Smooth muscle cell (in vitro differentiated cells): Measurements from ENCODE around the gene RBM43. TPM values are rescaled to one million over a fixed set of nuclear protein-coding genes. Genes with fewer than 3 reads are reported as not detected.

ENCODE experiments used
- DNase-seq: peaks from one replicate; lab custom pipeline; 2025; ENCODE audit not compliant: unreplicated experiment; lab: John Stamatoyannopoulos, UW
- H2AFZ ChIP-seq: fragments of 200-600 bp; sonication (generic); 2 replicates; pipeline ENCODE4 v1.6.0; 2016; ENCODE audit warnings: antibody characterized with exemption, low read depth, mild to moderate bottlenecking
- H3F3A ChIP-seq: fragments of 200-600 bp; sonication (generic); 2 replicates; pipeline ENCODE4 v1.6.0; 2017; ENCODE audit warnings: antibody characterized with exemption, low read depth
- H3K27ac ChIP-seq: fragments of 200-600 bp; sonication (generic); 2 replicates; pipeline ENCODE4 v1.5.1; 2016; ENCODE audit warnings: low read depth, mild to moderate bottlenecking
- H3K27me3 ChIP-seq: fragments of 200-600 bp; sonication (generic); 2 replicates; pipeline ENCODE4 v1.6.1; 2016; ENCODE audit warnings: low read depth, mild to moderate bottlenecking
- H3K36me3 ChIP-seq: fragments of 200-600 bp; sonication (generic); 2 replicates; pipeline ENCODE4 v1.5.1; 2016; ENCODE audit warnings: low read depth
- H3K4me1 ChIP-seq: fragments of 200-600 bp; sonication (generic); 2 replicates; pipeline ENCODE4 v1.5.1; 2016; ENCODE audit warnings: low read depth
- H3K4me2 ChIP-seq: fragments of 200-600 bp; sonication (generic); 2 replicates; pipeline ENCODE4 v1.6.0; 2016; ENCODE audit warnings: mild to moderate bottlenecking
- H3K4me3 ChIP-seq: fragments of 200-600 bp; sonication (generic); 2 replicates; pipeline ENCODE4 v1.5.1; 2016; ENCODE audit warnings: mild to moderate bottlenecking
- H3K79me2 ChIP-seq: fragments of 200-600 bp; sonication (generic); 2 replicates; pipeline ENCODE4 v1.6.0; 2016; ENCODE audit warnings: low read depth, mild to moderate bottlenecking
- H3K9ac ChIP-seq: fragments of 200-600 bp; sonication (generic); 2 replicates; pipeline ENCODE4 v1.6.0; 2016; ENCODE audit warnings: low read depth
- H3K9me3 ChIP-seq: fragments of 200-600 bp; sonication (generic); replicated peaks from 2 replicates; pipeline ENCODE4 v1.5.1; 2016; ENCODE audit warnings: low read depth
- H4K20me1 ChIP-seq: fragments of 200-600 bp; sonication (generic); 2 replicates; pipeline ENCODE4 v1.6.0; 2016; ENCODE audit warnings: low read depth
- CTCF ChIP-seq: fragments of 200-600 bp; sonication (generic); IDR thresholded peaks from 2 replicates; pipeline ENCODE4 v1.5.1; 2017; ENCODE audit warnings: borderline replicate concordance, mild to moderate bottlenecking, antibody characterized with exemption; ENCODE audit not compliant: insufficient read depth, poor library complexity, severe bottlenecking
- WGBS: methylation state at CpG from one replicate; pipeline ENCODE4 v1.1.7; 2016; ENCODE audit warnings: low lambda C conversion rate; 5-methylcytosine and 5-hydroxymethylcytosine counted together
- polyA plus RNA-seq: library from polyadenylated mRNA; unstranded; fragments of >200 nt; fragmentation: Nextera tagmentation; extraction: Ambion mirVana; gene quantifications from 2 replicates; pipeline ENCODE4 v1.2.1, GENCODE V29; 2016
- total RNA-seq: library from RNA; depleted of rRNA; stranded (reverse); fragments of >200 nt; gene quantifications from 2 replicates; pipeline ENCODE4 v1.2.3, GENCODE V29; 2014

Gene RBM43
- total and polyA plus RNA-seq, 2 experiments from 2014 or later, result 0.47 to 4.2 TPM

- TF ChIP-seq CTCF, result no peak
- no peaks in the 10 kb centered on the region for H3K36me3 ChIP-seq
- DNase-seq, result no peak
- no peaks in the 10 kb centered on the region for H3F3A ChIP-seq
- 35% methylated on average over 9 of the region's 9 CpGs for WGBS
- peak overlapping the region; percentile 62 for H3K27ac ChIP-seq
- H2AFZ ChIP-seq, result peak overlapping the region; percentile 96
- H3K4me3 ChIP-seq, result peak overlapping the region; percentile 92
- H3K9ac ChIP-seq, result peak overlapping the region; percentile 85
- H3K9me3 ChIP-seq, result no peaks in the 10 kb centered on the region
- peak overlapping the region; percentile 87 for H3K4me2 ChIP-seq
- H3K4me1 ChIP-seq, result peaks cover 4% of the 10 kb centered on the region
- no peaks in the 10 kb centered on the region for H3K79me2 ChIP-seq
- H3K27me3 ChIP-seq, result no peaks in the 10 kb centered on the region
- H4K20me1 ChIP-seq, result no peaks in the 10 kb centered on the region
These were observed 271 bp upstream of the RBM43 start for GRCh38 chr2:151261977-151262291.

GRCh38 chr2:151260573-151261230, 961 bp downstream of the RBM43 start:
- DNase-seq, result no peak

GRCh38 chr2:151258121-151258520, 3.5 kb downstream of the RBM43 start:
- Histone ChIP-seq H3K9ac (no peak overlapping the region), H3K27ac (no peak overlapping the region), H3K4me3 (no peak overlapping the region), H3K9me3 (no peaks in the 10 kb centered on the region), H4K20me1 (no peaks in the 10 kb centered on the region), H3K27me3 (no peaks in the 10 kb centered on the region), H3K79me2 (no peaks in the 10 kb centered on the region), H3F3A (no peaks in the 10 kb centered on the region), H3K4me1 (peaks cover 4% of the 10 kb centered on the region), H3K36me3 (no peaks in the 10 kb centered on the region), H2AFZ (no peak overlapping the region), H3K4me2 (no peak overlapping the region)
- 86% methylated on average over 3 of the region's 3 CpGs for WGBS
- no peak for DNase-seq
- no peak for TF ChIP-seq CTCF

More at GRCh38 chr2:151260573-151261230, 961 bp downstream of the RBM43 start:
- Histone ChIP-seq H3K4me3 (peak overlapping the region; percentile 92), H3K4me1 (peaks cover 4% of the 10 kb centered on the region), H4K20me1 (no peaks in the 10 kb centered on the region), H3K9ac (peak overlapping the region; percentile 85), H2AFZ (peak overlapping the region; percentile 96), H3K27ac (peak overlapping the region; percentile 62), H3K79me2 (no peaks in the 10 kb centered on the region), H3K9me3 (no peaks in the 10 kb centered on the region), H3K4me2 (peak overlapping the region; percentile 87), H3F3A (no peaks in the 10 kb centered on the region), H3K27me3 (no peaks in the 10 kb centered on the region), H3K36me3 (no peaks in the 10 kb centered on the region)
- WGBS, result 47% methylated on average over 11 of the region's 11 CpGs
- TF ChIP-seq CTCF, result no peak

- Histone ChIP-seq H3F3A (peaks cover 4% of the 10 kb centered on the region), H3K4me1 (no peaks in the 10 kb centered on the region), H3K9ac (no peak overlapping the region), H2AFZ (no peak overlapping the region), H3K9me3 (no peaks in the 10 kb centered on the region), H3K79me2 (no peaks in the 10 kb centered on the region), H3K27me3 (no peaks in the 10 kb centered on the region), H3K4me2 (no peak overlapping the region), H3K36me3 (peaks cover 15% of the 10 kb centered on the region), H3K4me3 (no peak overlapping the region), H3K27ac (no peak overlapping the region), H4K20me1 (no peaks in the 10 kb centered on the region)
- DNase-seq, result no peak
- WGBS, result 100% methylated on average over 1 of the region's 1 CpG
- TF ChIP-seq CTCF, result no peak
These were observed 9.0 kb downstream of the RBM43 start for GRCh38 chr2:151252646-151253045.
